Activated naive CD4-positive, alpha-beta T cell treated with anti-CD3 and anti-CD28 coated beads, Interleukin-2, amount 10 ng/mL, durations not matched to agents 7 days and 5 days (primary cell): ENCODE measurements around the gene MRPS5.
"Not testable (repeated sequence)": the region's sequence is repeated elsewhere in the genome, so short reads cannot be mapped to it uniquely, and the experiment has no call there.

Experiments
- CTCF ChIA-PET: fragments of 350-600 bp; sonication (Branson Sonifier 250); formaldehyde crosslinking; loops from one replicate; lab custom pipeline; 2021; ENCODE audit warnings: antibody characterized with exemption; lab: Charles Lee
- DNase-seq: peaks from one replicate; pipeline ENCODE4 v3.0.0-alpha.2; 2020
- H3K27ac Mint-ChIP-seq: one replicate; pipeline ENCODE4 v1.8.0; 2021; ENCODE audit warnings: mild to moderate bottlenecking, moderate library complexity, mixed read lengths
- H3K27me3 Mint-ChIP-seq: one replicate; pipeline ENCODE4 v1.8.0; 2021; ENCODE audit warnings: mild to moderate bottlenecking, mixed read lengths
- H3K36me3 Mint-ChIP-seq: one replicate; pipeline ENCODE4 v1.8.0; 2021; ENCODE audit warnings: mixed read lengths
- H3K4me1 Mint-ChIP-seq: one replicate; pipeline ENCODE4 v1.8.0; 2021; ENCODE audit warnings: mixed read lengths
- H3K4me3 Mint-ChIP-seq: one replicate; pipeline ENCODE4 v1.8.0; 2021; ENCODE audit warnings: mild to moderate bottlenecking, moderate library complexity, mixed read lengths
- H3K9me3 Mint-ChIP-seq: one replicate; pipeline ENCODE4 v1.8.0; 2021; ENCODE audit warnings: mixed read lengths

Gene MRPS5

DNA sequence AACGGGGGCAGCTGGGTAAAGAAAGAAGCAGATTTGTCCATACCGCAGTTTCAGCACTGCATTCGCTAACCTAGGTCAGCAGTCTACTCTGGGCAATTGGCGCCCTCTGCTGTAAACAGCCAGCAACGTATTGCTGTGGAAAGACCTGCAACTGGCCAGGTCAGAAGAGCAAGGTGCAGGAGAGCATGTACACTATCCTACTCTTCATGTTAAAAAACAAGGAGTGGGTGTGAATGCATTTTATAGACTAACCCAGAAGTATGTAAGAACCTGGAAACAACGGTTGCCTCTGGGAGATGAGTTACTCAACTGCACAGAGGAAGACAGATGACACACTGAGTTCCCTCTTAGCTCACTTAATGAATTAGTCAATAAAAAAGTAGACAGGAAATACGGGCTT, 6.2 kb downstream of the MRPS5 start:
- peak; percentile 88 for DNase-seq
- Mint-ChIP-seq H3K27me3 (no peaks in the 10 kb centered on the region), H3K4me1 (peaks cover 44% of the 10 kb centered on the region), H3K36me3 (peaks cover 44% of the 10 kb centered on the region), H3K4me3 (no peak overlapping the region), H3K9me3 (no peaks in the 10 kb centered on the region), H3K27ac (peak overlapping the region; percentile 47)
- CTCF ChIA-PET: interaction anchor here (0.5 to 12.1 kb wide), 29 partner anchors 8 to 862 kb away, joined by 3 to 190 read pairs (median 3); partner anchors contain the start of genes MAL and ZNF2

DNA sequence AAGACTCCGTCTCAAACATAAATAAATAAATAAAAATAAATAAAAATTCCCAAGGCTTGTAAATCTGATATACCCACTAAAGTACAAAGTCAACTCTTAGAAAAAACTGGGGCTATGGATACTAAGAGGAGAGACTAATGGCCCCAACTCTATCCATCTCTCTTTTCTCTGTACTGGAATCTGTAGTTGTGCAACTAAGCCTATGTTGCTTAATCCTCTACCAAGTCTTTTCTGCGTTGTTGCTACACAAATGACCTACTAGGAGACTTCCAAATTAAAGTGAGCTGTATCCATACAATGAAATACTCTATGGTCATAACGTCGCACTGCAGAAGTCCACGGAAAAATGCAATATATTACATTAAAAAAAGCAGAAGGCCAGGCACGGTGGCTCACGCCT, 8.1 kb downstream of the MRPS5 start:
- H3K4me3 Mint-ChIP-seq: no peak overlapping the region
- no peak for DNase-seq
- no peak overlapping the region for H3K27ac Mint-ChIP-seq
- H3K36me3 Mint-ChIP-seq: peaks cover 39% of the 10 kb centered on the region
- CTCF ChIA-PET: interaction anchor here (0.7 to 12.1 kb wide), 5 partner anchors 7 to 128 kb away, joined by 3 to 190 read pairs (median 32); partner anchors contain the start of gene MAL
- no peaks in the 10 kb centered on the region for H3K9me3 Mint-ChIP-seq
- peaks cover 24% of the 10 kb centered on the region for H3K4me1 Mint-ChIP-seq
- no peaks in the 10 kb centered on the region for H3K27me3 Mint-ChIP-seq

GRCh38 chr2:95110395-95110794, 11.2 kb downstream of the MRPS5 start:
- Mint-ChIP-seq H3K4me1 (peaks cover 10% of the 10 kb centered on the region), H3K27me3 (no peaks in the 10 kb centered on the region), H3K4me3 (no peak overlapping the region), H3K9me3 (no peaks in the 10 kb centered on the region), H3K36me3 (peaks cover 55% of the 10 kb centered on the region), H3K27ac (no peak overlapping the region)
- CTCF ChIA-PET: interaction anchor here (1.8 kb wide), 1 partner anchor 88 kb away, joined by 9 read pairs; no protein-coding TSS in a partner anchor
- DNase-seq: no peak

DNA sequence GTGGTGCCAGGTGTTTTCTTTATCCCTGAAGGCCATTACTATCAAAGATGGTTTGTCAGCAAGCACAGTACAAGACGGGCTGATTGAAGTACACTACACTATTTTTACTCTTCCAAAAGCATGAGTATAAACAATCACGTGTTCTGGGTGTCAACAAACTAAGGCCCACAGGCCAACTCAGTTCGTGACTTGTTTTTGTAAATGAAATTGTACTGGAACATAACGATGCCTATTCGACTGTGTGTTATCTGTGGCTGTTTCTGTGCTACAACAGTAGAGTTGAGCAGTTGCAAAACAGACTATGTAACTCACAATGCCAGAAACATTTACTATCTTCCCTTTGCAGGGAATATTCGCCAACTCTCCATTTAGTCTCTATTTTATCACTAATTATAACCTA, 12.3 kb downstream of the MRPS5 start:
- Mint-ChIP-seq H3K36me3 (peaks cover 53% of the 10 kb centered on the region), H3K27ac (no peak overlapping the region), H3K9me3 (no peaks in the 10 kb centered on the region), H3K4me1 (no peaks in the 10 kb centered on the region), H3K4me3 (no peak overlapping the region), H3K27me3 (no peaks in the 10 kb centered on the region)
- no peak for DNase-seq
- CTCF ChIA-PET: no interaction called here

GRCh38 chr2:95106081-95106480, 15.5 kb downstream of the MRPS5 start:
- Mint-ChIP-seq H3K9me3 (no peaks in the 10 kb centered on the region), H3K27me3 (no peaks in the 10 kb centered on the region), H3K4me1 (no peaks in the 10 kb centered on the region), H3K36me3 (peaks cover 62% of the 10 kb centered on the region), H3K27ac (no peak overlapping the region), H3K4me3 (no peak overlapping the region)
- CTCF ChIA-PET: interaction anchor here (1.2 to 2.4 kb wide), 4 partner anchors 9 to 84 kb away, joined by 4 to 18 read pairs (median 6); no protein-coding TSS in a partner anchor
- no peak for DNase-seq

DNA sequence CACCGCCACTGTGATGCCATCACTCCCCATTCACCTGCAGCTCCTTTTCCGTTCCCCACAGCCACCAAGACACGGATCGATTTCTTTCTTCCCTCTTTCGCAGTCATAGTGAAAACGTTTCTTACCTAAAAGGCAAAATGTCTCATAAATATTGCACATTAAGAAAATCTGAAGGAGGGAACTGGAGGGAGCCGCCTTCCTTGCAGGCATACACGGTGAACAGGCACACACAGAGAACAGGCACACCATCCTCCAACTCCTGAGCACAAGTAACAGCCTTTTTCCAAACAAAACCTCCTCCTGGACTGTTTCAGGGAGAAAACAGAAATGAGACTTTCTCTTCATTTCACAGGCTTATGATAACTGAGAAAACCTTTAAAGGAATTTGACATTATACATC, 17.0 kb downstream of the MRPS5 start:
- peaks cover 61% of the 10 kb centered on the region for H3K36me3 Mint-ChIP-seq
- no peaks in the 10 kb centered on the region for H3K9me3 Mint-ChIP-seq
- no peak overlapping the region for H3K27ac Mint-ChIP-seq
- CTCF ChIA-PET: no interaction called here
- no peaks in the 10 kb centered on the region for H3K27me3 Mint-ChIP-seq
- no peak overlapping the region for H3K4me3 Mint-ChIP-seq
- no peaks in the 10 kb centered on the region for H3K4me1 Mint-ChIP-seq
- DNase-seq: no peak

DNA sequence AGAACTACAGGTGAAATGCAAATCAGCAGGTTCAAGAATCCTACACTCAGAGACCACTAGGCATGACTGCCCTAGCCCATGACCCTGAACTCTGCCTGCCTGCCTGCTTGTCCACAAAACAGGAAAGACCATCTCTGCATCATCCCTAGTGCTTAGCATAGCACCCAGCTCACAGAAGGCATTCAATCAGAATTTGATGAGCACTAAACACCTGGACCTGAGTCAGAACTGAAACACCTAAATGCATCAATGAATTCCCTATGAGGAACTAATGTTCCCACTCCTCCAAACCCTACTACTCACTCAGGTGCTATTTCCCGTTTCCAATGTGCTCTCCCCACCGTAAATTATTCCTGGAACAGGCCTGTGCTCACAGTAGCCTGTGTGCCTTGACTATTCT, 21.7 kb downstream of the MRPS5 start:
- Mint-ChIP-seq H3K4me3 (no peak overlapping the region), H3K4me1 (peaks cover 9% of the 10 kb centered on the region), H3K27me3 (no peaks in the 10 kb centered on the region), H3K36me3 (peaks cover 70% of the 10 kb centered on the region), H3K27ac (no peak overlapping the region), H3K9me3 (peaks cover 5% of the 10 kb centered on the region)
- no peak for DNase-seq
- CTCF ChIA-PET: interaction anchor here (0.7 kb wide), 1 partner anchor 77 kb away, joined by 3 read pairs; no protein-coding TSS in a partner anchor

GRCh38 chr2:95098273-95098672, 23.3 kb downstream of the MRPS5 start:
- H3K27ac Mint-ChIP-seq: peak overlapping the region; percentile 37
- peaks cover 75% of the 10 kb centered on the region for H3K36me3 Mint-ChIP-seq
- H3K4me1 Mint-ChIP-seq: peaks cover 13% of the 10 kb centered on the region
- DNase-seq, H3K9me3 Mint-ChIP-seq, CTCF ChIA-PET, H3K27me3 Mint-ChIP-seq, H3K4me3 Mint-ChIP-seq: not testable (repeated sequence)

- Mint-ChIP-seq H3K36me3 (peaks cover 63% of the 10 kb centered on the region), H3K4me3 (no peak overlapping the region), H3K9me3 (no peaks in the 10 kb centered on the region), H3K4me1 (peaks cover 13% of the 10 kb centered on the region), H3K27ac (no peak overlapping the region), H3K27me3 (no peaks in the 10 kb centered on the region)
- CTCF ChIA-PET: interaction anchor here (1.2 to 1.9 kb wide), 5 partner anchors 15 to 106 kb away, joined by 3 to 7 read pairs (median 3); no protein-coding TSS in a partner anchor
- no peak for DNase-seq
Measured at GRCh38 chr2:95091885-95092555, 29.6 kb downstream of the MRPS5 start.

GRCh38 chr2:95087379-95087778, 34.2 kb downstream of the MRPS5 start:
- Mint-ChIP-seq H3K36me3 (peaks cover 50% of the 10 kb centered on the region), H3K4me1 (no peaks in the 10 kb centered on the region), H3K27ac (no peak overlapping the region), H3K27me3 (no peaks in the 10 kb centered on the region), H3K9me3 (no peaks in the 10 kb centered on the region), H3K4me3 (no peak overlapping the region)
- CTCF ChIA-PET: no interaction called here
- DNase-seq: no peak

GRCh38 chr2:95086017-95086416, 35.6 kb downstream of the MRPS5 start:
- no peaks in the 10 kb centered on the region for H3K9me3 Mint-ChIP-seq
- DNase-seq: no peak
- CTCF ChIA-PET: no interaction called here
- H3K36me3 Mint-ChIP-seq: peaks cover 37% of the 10 kb centered on the region
- H3K27ac Mint-ChIP-seq: no peak overlapping the region
- H3K27me3 Mint-ChIP-seq: no peaks in the 10 kb centered on the region
- H3K4me1 Mint-ChIP-seq: no peaks in the 10 kb centered on the region
- no peak overlapping the region for H3K4me3 Mint-ChIP-seq

DNA sequence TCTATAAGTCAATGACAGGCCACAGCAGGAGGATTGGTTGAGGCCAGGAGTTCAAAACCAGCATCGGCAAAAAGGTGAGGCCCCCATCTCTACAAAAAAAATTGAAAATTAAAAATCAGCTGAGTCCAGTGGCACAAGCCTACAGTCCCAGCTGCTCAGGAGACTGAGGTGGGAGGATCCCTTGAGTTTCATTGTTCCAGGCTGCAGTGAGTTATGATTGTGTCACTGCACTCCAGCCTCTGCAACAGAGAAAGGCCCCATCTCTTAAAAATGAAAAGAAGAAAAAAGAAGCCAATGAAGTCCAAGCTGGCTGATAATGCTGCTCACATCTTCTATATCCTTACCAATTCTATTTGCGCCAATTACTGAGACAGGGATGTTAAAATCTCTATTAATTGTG, 39.1 kb downstream of the MRPS5 start:
- CTCF ChIA-PET: interaction anchor here (1.2 to 12.7 kb wide), 2 partner anchors 30 to 59 kb away, joined by 3 to 489 read pairs; partner anchors contain the start of gene MAL
- no peak overlapping the region for H3K4me3 Mint-ChIP-seq
- H3K27ac Mint-ChIP-seq: no peak overlapping the region
- peaks cover 30% of the 10 kb centered on the region for H3K4me1 Mint-ChIP-seq
- H3K36me3 Mint-ChIP-seq: peaks cover 25% of the 10 kb centered on the region
- no peaks in the 10 kb centered on the region for H3K27me3 Mint-ChIP-seq
- DNase-seq: no peak
- no peaks in the 10 kb centered on the region for H3K9me3 Mint-ChIP-seq

DNA sequence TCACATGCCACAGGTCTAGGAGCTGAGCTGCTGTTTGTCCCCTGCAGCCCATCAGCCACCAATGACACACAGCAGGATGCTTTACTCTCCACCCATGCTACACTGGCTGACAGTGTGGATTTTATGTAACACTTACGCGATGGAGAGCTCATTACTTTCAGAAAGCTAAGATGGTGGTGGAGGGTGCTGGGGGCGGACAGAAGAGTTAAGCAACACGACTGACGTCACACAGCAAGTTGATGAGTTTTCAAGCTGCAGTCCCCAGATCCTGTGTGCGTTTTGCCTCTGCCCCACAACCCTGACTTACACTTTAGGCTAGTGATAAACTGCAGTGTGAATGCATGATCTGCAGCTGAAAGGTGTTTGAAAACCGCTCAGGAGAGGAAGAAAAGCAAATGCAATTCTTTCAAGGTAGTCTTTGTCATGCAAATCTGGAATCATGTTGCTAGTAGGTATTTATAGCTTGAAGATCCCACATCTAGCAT, 42.4 kb downstream of the MRPS5 start:
- H3K4me1 Mint-ChIP-seq: peaks cover 60% of the 10 kb centered on the region
- DNase-seq: peak; percentile 41
- H3K27ac Mint-ChIP-seq: peak overlapping the region; percentile 84

DNA sequence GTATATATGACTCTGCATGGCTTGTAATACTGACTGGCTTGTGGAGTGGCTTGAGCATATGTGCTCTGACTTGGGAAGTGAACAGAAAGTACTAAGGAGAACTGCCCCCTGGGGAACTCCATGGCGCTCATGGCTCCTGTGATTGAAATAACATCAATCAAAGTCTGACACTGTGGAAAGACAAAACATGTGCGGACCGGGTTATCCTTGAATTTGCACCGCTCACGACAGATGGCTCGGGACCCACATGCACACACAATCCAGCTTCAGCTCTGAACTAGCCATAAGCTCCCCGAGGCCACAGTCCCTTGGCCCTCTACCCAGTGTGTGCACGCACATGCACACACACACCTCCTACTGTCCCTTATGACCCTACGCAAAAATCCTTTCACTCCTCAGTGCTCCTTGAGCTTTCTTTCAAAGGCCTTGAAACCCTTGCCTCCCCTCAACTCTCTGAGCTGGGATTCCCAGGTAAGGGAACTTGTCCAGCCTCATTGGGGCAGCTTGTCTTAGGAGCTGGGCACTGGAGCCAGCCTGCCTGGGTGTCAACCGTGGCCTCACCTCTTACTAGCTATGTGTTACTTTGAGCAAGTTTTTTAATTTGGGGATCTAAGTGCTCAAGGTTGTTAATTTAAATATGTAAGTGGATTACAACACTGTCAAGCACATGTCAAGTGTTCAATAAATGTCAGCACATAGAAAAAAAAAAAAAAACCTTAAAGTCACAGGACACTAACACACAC, 43.6 kb downstream of the MRPS5 start:
- DNase-seq: no peak
- CTCF ChIA-PET: interaction anchor here (1.0 to 12.7 kb wide), 11 partner anchors 8 to 122 kb away, joined by 3 to 489 read pairs (median 13); partner anchors contain the start of genes MAL and MRPS5
- Mint-ChIP-seq H3K36me3 (peaks cover 24% of the 10 kb centered on the region), H3K4me1 (peaks cover 72% of the 10 kb centered on the region), H3K4me3 (peak overlapping the region; percentile 41), H3K27ac (peak overlapping the region; percentile 84), H3K27me3 (peaks cover 5% of the 10 kb centered on the region), H3K9me3 (no peaks in the 10 kb centered on the region)

More for the DNA sequence above, 42.4 kb downstream of the MRPS5 start:
- Mint-ChIP-seq H3K36me3 (peaks cover 23% of the 10 kb centered on the region), H3K9me3 (no peaks in the 10 kb centered on the region), H3K4me3 (no peak overlapping the region), H3K27me3 (peaks cover 5% of the 10 kb centered on the region)
- CTCF ChIA-PET: interaction anchor here (0.7 to 12.7 kb wide), 22 partner anchors 10 to 123 kb away, joined by 3 to 489 read pairs (median 4); partner anchors contain the start of gene MAL
